GM19467 (cell line): Measurements from ENCODE around the gene SPATS2.

Experiments used
- ATAC-seq: cut with Tn5 transposase; IDR thresholded peaks from one replicate; pipeline ENCODE4 v1.9.1; 2021; ENCODE audit warnings: mild to moderate bottlenecking, moderate library complexity; ENCODE audit not compliant: unreplicated experiment

The SPATS2 gene

DNA sequence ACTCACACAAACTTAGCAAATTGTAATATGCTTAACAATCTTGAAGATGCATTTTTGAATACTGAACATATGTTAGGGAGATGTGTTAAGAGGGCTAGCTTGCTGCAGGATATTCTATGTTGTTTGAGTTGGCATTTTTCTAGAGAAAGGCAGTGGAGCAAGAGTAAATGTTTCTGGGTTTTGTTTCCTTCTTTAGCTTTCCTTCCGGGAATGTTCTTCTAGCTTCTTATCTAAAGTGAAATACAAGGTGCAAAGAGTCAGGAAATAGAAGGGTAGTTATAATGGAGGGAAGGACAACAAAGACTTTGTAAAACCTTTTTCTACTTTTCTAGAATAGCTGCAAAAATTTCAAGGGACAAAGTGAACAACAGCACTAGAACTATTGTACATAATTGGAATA lies 94.0 kb downstream of the SPATS2 start:
- no peak for ATAC-seq

- no peak for ATAC-seq
Measured at GRCh38 chr12:49462083-49462744, 95.0 kb downstream of the SPATS2 start.

- ATAC-seq, result no peak
Measured at GRCh38 chr12:49465132-49465531, 97.9 kb downstream of the SPATS2 start.

- ATAC-seq, result no peak
Measured at GRCh38 chr12:49470986-49471385, 103.7 kb downstream of the SPATS2 start.

GRCh38 chr12:49471557-49471956 lies 104.3 kb downstream of the SPATS2 start:
- no peak for ATAC-seq

- ATAC-seq, result no peak
Measured at GRCh38 chr12:49476091-49476490, 108.8 kb downstream of the SPATS2 start.

DNA sequence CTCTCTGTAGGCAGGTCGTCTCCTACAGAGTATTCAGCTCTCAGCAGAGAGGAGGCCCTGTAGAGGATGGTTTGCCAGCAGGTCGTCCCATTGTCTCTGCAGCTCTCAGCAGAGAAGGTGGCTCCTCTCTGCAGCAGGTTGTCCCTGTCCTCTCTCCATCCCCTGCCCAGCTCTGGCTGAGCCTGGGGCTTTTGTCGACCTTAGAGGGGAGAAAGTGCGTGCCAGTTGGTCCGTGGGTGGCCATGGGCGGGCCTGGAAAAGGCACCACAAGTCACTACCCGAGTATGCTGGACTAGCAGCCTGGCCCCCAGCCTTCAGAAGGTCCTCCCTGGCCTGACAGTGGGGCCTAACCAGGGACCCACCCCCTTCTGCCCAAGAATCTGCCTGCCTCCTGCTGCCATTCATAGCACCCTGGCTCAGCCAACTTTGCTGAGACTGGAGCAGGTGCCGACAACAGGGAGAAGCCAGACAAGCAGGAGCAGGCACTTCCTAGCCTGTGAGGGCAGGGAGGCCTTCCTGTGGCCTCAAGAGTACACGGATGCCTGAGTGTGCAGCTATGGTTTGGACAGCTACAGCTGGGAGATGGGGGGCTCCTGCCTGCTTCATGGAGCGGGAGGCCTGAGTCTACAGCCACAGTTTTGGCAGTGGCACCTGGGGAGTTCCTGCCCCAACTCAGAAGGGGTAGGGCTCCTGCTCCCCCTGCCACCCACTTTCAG lies 111.8 kb downstream of the SPATS2 start:
- ATAC-seq, result no peak

DNA sequence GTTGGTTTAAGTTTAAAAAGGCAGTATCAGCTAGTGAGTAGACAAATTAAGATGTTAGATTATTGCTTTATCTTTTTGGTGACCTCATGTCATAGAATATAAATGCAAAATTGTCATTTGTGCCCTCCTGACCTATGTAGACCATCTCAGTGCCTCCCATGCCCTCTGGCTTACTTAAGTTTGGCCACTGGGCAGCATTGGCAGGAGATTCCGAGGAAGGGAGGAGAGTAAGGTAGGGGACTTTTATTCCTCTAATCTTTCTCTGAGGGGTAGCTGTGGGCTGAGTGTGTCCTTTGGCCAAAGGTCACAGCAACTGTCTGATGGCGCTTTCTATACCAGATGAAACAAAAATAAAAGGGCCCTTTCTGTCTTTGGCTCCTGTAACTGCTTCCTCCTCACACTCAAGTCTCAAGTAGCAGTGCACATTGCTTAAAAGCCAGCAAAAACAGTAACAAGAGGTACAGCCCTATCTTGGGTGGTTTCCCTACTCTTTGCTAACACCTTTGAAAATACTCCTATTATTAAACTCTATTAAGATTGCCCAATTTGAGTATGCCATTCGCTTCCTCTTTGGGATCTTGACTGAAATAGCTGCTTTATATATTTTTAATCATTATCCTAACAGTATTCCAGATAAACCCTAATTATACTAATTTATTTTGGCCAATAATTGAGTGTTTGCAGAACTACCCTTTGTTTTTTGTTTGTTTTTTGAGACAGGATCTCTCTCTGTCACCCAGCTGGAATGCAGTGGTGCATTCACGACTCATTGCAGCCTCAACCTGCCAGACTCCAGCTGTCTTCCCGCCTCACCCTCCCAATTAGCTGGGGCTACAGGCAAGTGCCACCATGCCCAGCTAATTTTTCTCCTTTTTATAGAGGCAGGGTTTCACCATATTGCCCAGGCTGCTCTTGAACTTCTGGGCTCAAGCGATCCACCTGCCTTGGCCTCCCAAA lies 115.1 kb downstream of the SPATS2 start:
- ATAC-seq, result no peak

DNA sequence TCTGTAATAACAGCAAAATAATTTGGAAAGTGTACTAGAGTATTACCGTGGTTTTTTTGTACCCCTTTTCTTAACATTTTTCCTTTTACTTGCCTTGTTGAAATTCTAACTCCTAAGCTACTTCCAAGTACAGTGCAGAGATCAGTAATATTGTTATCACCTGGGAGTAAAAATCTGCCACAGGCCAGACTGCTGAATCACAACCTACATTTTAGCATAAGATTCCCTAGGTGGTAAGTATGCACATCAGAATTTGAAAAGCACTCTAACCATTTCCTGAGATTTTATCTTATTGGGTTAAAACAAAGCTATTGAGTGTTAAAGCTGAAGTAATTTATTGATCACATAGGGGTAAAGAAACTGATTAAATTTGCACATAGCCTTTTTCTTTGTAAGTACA lies 116.4 kb downstream of the SPATS2 start:
- no peak for ATAC-seq

- no peak for ATAC-seq
Measured at GRCh38 chr12:49487605-49488004, 120.3 kb downstream of the SPATS2 start.

- no peak for ATAC-seq
Measured at GRCh38 chr12:49489154-49489553, 121.9 kb downstream of the SPATS2 start.

GRCh38 chr12:49489720-49490119 lies 122.5 kb downstream of the SPATS2 start:
- no peak for ATAC-seq

DNA sequence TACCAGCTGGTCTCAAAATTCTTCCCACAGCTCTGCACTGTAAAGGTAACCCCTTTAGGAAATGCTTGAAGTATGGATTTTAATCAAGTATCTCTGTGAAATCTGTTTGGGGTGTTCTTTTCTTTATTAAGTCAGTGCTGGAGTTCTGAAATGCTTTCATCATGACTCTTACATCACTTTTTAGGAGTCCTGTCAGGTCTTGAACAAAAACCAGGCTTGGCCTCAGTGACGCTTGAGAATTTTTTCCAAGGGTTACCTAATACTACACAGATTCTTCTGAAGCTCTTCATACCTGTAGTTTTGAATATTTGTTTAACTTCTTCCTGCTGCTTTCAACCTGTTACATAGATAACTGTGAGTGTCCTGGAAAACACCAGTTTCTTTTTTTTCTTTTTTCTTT lies 124.6 kb downstream of the SPATS2 start:
- no peak for ATAC-seq

GRCh38 chr12:49493900-49494299 lies 126.6 kb downstream of the SPATS2 start:
- no peak for ATAC-seq

DNA sequence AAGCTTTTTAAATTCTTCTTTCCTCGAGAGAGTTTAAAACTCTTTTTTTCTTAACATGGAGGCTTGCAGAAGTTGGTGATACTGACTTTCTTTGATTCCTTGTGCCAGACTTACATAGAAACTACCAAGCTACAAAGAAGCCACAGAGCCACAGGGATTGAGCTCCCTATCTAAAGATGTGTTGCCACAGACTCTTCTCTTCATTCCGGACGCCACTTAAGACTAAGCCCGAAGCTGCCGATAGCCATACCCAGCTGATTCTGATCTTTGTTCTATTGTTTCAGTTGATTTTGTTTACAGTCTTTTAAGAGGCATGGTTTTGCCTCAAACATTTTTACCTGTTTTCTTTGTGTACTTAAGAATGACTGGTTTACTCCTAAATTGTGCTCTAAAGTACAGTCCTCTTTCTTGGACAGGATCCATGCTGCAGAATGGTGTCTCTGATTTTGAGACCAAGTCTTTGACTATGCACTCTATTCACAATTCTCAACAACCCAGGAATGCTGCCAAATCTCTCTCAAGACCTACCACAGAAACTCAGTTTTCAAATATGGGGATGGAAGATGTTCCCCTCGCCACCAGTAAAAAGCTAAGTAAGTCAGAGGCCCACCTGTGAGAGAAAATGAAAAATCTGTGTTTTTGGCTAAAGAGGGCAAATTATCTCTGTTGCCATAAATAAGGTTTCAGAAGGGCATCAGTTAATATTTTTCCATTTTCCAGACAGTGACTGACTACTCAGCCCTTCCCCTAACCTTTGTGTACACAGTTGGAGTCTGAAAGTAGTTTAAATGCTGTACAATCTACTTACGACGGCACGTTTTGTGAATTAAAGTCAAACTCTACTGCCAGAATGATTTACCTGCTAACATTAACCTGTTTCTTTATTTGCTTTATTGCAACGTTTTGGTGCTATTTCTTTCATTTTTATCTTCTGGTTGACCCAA lies 129.4 kb downstream of the SPATS2 start:
- ATAC-seq, result no peak

GRCh38 chr12:49501895-49502294 lies 134.6 kb downstream of the SPATS2 start:
- ATAC-seq, result no peak

DNA sequence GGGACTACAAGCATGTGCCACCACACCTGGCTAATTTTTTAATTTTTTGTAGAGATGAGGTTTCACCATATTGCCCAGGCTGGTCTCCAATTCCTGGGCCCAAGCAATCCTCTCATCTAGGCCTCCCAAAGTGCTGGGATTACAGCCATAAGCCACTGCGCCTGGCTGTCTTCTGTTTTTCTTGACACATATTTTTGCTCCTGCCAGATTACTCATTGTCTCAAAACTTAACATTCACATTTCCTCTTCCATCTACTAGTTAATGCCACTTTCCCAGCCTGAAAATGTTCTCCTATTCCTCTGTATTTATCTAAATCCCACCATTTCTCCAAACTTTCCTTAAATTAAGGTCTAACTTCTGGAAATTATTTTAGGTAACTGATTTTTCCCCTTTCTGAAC lies 135.3 kb downstream of the SPATS2 start:
- no peak for ATAC-seq

DNA sequence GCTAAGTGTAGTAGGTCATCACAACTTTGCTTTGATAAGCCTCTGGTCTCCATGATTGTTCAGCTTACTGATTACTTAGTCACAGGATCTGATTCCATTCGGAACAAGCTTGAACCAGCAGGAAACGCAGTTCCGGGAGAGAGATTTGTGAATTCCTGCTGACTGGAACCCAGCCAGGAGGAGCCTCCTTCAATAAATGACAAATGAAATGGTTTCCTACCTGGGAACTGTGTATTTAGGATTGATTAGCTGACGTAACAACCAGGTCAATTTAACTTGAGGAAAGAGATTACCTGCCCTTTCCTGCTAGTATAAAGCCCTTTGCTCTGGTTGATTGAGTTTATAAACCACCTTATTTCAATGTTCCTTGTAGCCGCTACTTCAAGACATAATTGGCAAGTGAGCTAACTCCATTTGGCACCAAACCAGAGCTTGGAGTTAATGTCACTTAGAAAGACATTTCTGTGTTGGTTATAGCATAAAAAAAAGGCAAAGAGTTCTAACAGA lies 136.5 kb downstream of the SPATS2 start:
- no peak for ATAC-seq

DNA sequence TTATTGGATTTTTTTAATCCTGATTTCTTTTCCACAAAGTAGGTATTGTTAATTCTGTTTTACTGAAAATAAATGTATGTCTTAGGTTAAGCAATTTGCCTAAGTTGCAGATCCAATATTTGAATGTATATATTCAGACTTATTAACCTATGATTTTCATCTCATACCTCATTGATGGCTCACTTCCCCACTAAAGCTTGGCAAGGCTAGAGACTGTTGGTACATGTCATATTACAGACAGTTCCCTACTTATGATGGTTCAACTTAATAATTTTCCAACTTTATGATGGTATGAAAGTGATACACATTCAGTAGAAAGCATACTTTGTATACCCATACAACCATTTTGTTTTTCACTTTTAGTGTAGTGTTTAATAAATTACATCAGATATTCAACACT lies 138.4 kb downstream of the SPATS2 start:
- ATAC-seq, result no peak

- ATAC-seq, result no peak
Measured at GRCh38 chr12:49507139-49507538, 139.9 kb downstream of the SPATS2 start.
